Body of pancreas (tissue), 4 donors: ENCODE measurements around the gene TTC3.

Source experiments
- POLR2A ChIP-seq, 3 donors: fragments of 450-650 bp; IDR thresholded peaks; one replicate each; pipeline ENCODE4 v1.6.1; 2016; ENCODE audit warnings: antibody characterized with exemption in 3 of 3, mild to moderate bottlenecking in 2 of 3
- TF ChIP-seq, protein P1 (sequence below), 7 experiments: fragments of 450-650 bp in 4 of 7; fragments of 200-600 bp in 3 of 7; sonication (generic) in 3 of 7; IDR thresholded peaks; one replicate each; pipeline ENCODE4 v1.5.1; 2016 to 2019; ENCODE audit warnings: antibody characterized with exemption in 7 of 7

DNA sequence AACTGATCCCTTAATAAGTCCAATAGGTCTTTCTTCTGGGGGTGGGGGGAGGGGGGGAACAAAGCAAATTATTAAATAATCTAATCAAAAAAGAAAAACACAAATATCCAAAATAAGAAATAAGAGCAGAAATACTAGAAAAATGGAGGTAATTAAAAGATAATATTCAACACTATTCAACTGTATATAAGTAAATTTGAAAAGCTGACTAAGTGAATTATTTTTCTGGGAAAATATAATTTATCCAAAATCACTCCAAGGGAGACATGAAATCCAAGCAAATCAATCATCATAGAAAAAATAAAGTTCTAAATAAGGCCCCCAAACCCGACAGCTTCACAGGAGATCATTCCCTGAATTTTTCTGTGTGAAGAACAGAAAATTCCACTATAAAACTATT is 175.2 kb downstream of the TTC3 start:
- TF ChIP-seq, protein P1, sequence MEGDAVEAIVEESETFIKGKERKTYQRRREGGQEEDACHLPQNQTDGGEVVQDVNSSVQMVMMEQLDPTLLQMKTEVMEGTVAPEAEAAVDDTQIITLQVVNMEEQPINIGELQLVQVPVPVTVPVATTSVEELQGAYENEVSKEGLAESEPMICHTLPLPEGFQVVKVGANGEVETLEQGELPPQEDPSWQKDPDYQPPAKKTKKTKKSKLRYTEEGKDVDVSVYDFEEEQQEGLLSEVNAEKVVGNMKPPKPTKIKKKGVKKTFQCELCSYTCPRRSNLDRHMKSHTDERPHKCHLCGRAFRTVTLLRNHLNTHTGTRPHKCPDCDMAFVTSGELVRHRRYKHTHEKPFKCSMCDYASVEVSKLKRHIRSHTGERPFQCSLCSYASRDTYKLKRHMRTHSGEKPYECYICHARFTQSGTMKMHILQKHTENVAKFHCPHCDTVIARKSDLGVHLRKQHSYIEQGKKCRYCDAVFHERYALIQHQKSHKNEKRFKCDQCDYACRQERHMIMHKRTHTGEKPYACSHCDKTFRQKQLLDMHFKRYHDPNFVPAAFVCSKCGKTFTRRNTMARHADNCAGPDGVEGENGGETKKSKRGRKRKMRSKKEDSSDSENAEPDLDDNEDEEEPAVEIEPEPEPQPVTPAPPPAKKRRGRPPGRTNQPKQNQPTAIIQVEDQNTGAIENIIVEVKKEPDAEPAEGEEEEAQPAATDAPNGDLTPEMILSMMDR (IDR thresholded peaks at IDR 0.05) = no peak
- no peak for TF ChIP-seq POLR2A (IDR thresholded peaks at IDR 0.05)
